Neural progenitor cell (in vitro differentiated cells): ENCODE results near the gene ARHGAP42. TPM values are rescaled to one million over a fixed set of nuclear protein-coding genes. Genes with fewer than 3 reads are reported as not detected.

ENCODE experiments used
- DNase-seq: peaks from one replicate; pipeline ENCODE4 v3.0.0-alpha.2; 2016; ENCODE audit warnings: low spot score
- H2AFZ ChIP-seq: fragments of 200-600 bp; sonication (generic); replicated peaks from 2 replicates; pipeline ENCODE4 v1.6.1; 2016; ENCODE audit warnings: antibody characterized with exemption
- H3F3A ChIP-seq: fragments of 200-600 bp; sonication (generic); 2 replicates; pipeline ENCODE4 v1.6.1; 2016; ENCODE audit warnings: antibody characterized with exemption, low read depth
- H3K27ac ChIP-seq: fragments of 200-600 bp; sonication (generic); 2 replicates; pipeline ENCODE4 v1.5.1; 2016; ENCODE audit warnings: mild to moderate bottlenecking
- H3K27me3 ChIP-seq: fragments of 200-600 bp; sonication (generic); 2 replicates; pipeline ENCODE4 v1.6.1; 2016; ENCODE audit warnings: mild to moderate bottlenecking, moderate library complexity
- H3K36me3 ChIP-seq: fragments of 200-600 bp; sonication (generic); 2 replicates; pipeline ENCODE4 v1.5.1; 2016
- H3K4me1 ChIP-seq: fragments of 200-600 bp; sonication (generic); 2 replicates; pipeline ENCODE4 v1.6.1; 2016; ENCODE audit warnings: mixed run types
- H3K4me2 ChIP-seq: fragments of 200-600 bp; sonication (generic); 2 replicates; pipeline ENCODE4 v1.6.1; 2016
- H3K4me3 ChIP-seq: fragments of 200-600 bp; sonication (generic); 2 replicates; pipeline ENCODE4 v1.5.1; 2016
- H3K79me2 ChIP-seq: fragments of 200-600 bp; sonication (generic); 2 replicates; pipeline ENCODE4 v1.6.1; 2016; ENCODE audit warnings: low read depth
- H3K9ac ChIP-seq: fragments of 200-600 bp; sonication (generic); 2 replicates; pipeline ENCODE4 v1.6.1; 2016
- H3K9me3 ChIP-seq: fragments of 200-600 bp; sonication (generic); 2 replicates; pipeline ENCODE4 v1.5.1; 2016; ENCODE audit warnings: low read depth
- H4K20me1 ChIP-seq: fragments of 200-600 bp; sonication (generic); 2 replicates; pipeline ENCODE4 v1.6.1; 2016; ENCODE audit warnings: low read depth
- H3K27ac Mint-ChIP-seq: 3 replicates; pipeline ENCODE4 v1.8.0; 2021; ENCODE audit warnings: mixed read lengths
- H3K27me3 Mint-ChIP-seq: 2 replicates; pipeline ENCODE4 v1.8.0; 2022; ENCODE audit warnings: low read depth, mild to moderate bottlenecking, inconsistent platforms, moderate library complexity, mixed read lengths; ENCODE audit not compliant: insufficient read depth
- H3K36me3 Mint-ChIP-seq: 3 replicates; pipeline ENCODE4 v1.8.0; 2021; ENCODE audit warnings: mixed read lengths
- H3K4me1 Mint-ChIP-seq: 3 replicates; pipeline ENCODE4 v1.8.0; 2021; ENCODE audit warnings: mixed read lengths
- H3K4me3 Mint-ChIP-seq: 3 replicates; pipeline ENCODE4 v1.8.0; 2021; ENCODE audit warnings: mild to moderate bottlenecking, moderate library complexity, mixed read lengths
- H3K9me3 Mint-ChIP-seq: 3 replicates; pipeline ENCODE4 v1.8.0; 2020; ENCODE audit warnings: mixed read lengths
- CTCF ChIP-seq: fragments of 200-600 bp; sonication (generic); IDR thresholded peaks from 2 replicates; pipeline ENCODE4 v1.5.1; 2017; ENCODE audit warnings: antibody characterized with exemption, mild to moderate bottlenecking
- EZH2 ChIP-seq: fragments of 200-600 bp; sonication (generic); IDR thresholded peaks from 2 replicates; pipeline ENCODE4 v1.6.1; 2017; ENCODE audit warnings: antibody characterized with exemption, mild to moderate bottlenecking, moderate library complexity
- EZH2phosphoT487 ChIP-seq: fragments of 200-600 bp; sonication (generic); IDR thresholded peaks from 2 replicates; pipeline ENCODE4 v1.6.1; 2017; ENCODE audit warnings: antibody characterized with exemption
- total RNA-seq: library from RNA; depleted of rRNA; stranded (reverse); fragments of >200 nt; gene quantifications from 2 replicates; pipeline ENCODE4 v1.2.3, GENCODE V29; 2015; ENCODE audit warnings: low replicate concordance

The ARHGAP42 gene
- total RNA-seq, 1 donor from 2014 or later, result 31.0 TPM

- no peak overlapping the region for H3K4me3 ChIP-seq
- no peaks in the 10 kb centered on the region for H3K27me3 ChIP-seq
- no peak overlapping the region for H3K27ac Mint-ChIP-seq
- no peak overlapping the region for H3K27ac ChIP-seq
- H4K20me1 ChIP-seq, result no peaks in the 10 kb centered on the region
- H3K4me1 Mint-ChIP-seq, result no peaks in the 10 kb centered on the region
- no peak overlapping the region for H2AFZ ChIP-seq
- H3K4me2 ChIP-seq, result no peak overlapping the region
- DNase-seq, result no peak
- H3K27me3 Mint-ChIP-seq, result no peaks in the 10 kb centered on the region
- H3K36me3 Mint-ChIP-seq, result no peaks in the 10 kb centered on the region
- H3K36me3 ChIP-seq, result no peaks in the 10 kb centered on the region
- H3K9ac ChIP-seq, result no peak overlapping the region
- H3K4me1 ChIP-seq, result no peaks in the 10 kb centered on the region
- TF ChIP-seq EZH2phosphoT487, result no peak
- TF ChIP-seq CTCF, result no peak
- TF ChIP-seq EZH2, result no peak
- no peaks in the 10 kb centered on the region for H3K79me2 ChIP-seq
- H3K9me3 ChIP-seq, result no peaks in the 10 kb centered on the region
- H3F3A ChIP-seq, result no peaks in the 10 kb centered on the region
- no peak overlapping the region for H3K4me3 Mint-ChIP-seq
- H3K9me3 Mint-ChIP-seq, result no peaks in the 10 kb centered on the region
These were observed 341.6 kb downstream of the ARHGAP42 start for GRCh38 chr11:101028644-101029043.

- Histone ChIP-seq H3K79me2 (no peaks in the 10 kb centered on the region), H3K9ac (no peak overlapping the region), H3F3A (no peaks in the 10 kb centered on the region), H3K36me3 (no peaks in the 10 kb centered on the region), H3K4me3 (no peak overlapping the region), H2AFZ (no peak overlapping the region), H3K27me3 (no peaks in the 10 kb centered on the region), H4K20me1 (no peaks in the 10 kb centered on the region), H3K4me1 (no peaks in the 10 kb centered on the region), H3K27ac (no peak overlapping the region), H3K9me3 (no peaks in the 10 kb centered on the region), H3K4me2 (no peak overlapping the region)
- no peaks in the 10 kb centered on the region for H3K9me3 Mint-ChIP-seq
- no peak overlapping the region for H3K4me3 Mint-ChIP-seq
- no peak for DNase-seq
- no peaks in the 10 kb centered on the region for H3K4me1 Mint-ChIP-seq
- H3K27me3 Mint-ChIP-seq, result no peaks in the 10 kb centered on the region
- H3K27ac Mint-ChIP-seq, result no peak overlapping the region
- no peak for TF ChIP-seq CTCF
- TF ChIP-seq EZH2phosphoT487, result no peak
- TF ChIP-seq EZH2, result no peak
- H3K36me3 Mint-ChIP-seq, result no peaks in the 10 kb centered on the region
These were observed 342.9 kb downstream of the ARHGAP42 start for GRCh38 chr11:101030015-101030414.

GRCh38 chr11:101030692-101031091, 343.6 kb downstream of the ARHGAP42 start:
- no peak for DNase-seq
- TF ChIP-seq EZH2phosphoT487 (no peak), EZH2 (no peak), CTCF (no peak)

More at GRCh38 chr11:101030692-101031091, 343.6 kb downstream of the ARHGAP42 start:
- H3K9me3 ChIP-seq, result no peaks in the 10 kb centered on the region
- H3K79me2 ChIP-seq, result no peaks in the 10 kb centered on the region
- no peak overlapping the region for H3K4me2 ChIP-seq
- no peaks in the 10 kb centered on the region for H3K36me3 ChIP-seq
- H2AFZ ChIP-seq, result no peak overlapping the region
- H3F3A ChIP-seq, result no peaks in the 10 kb centered on the region
- Mint-ChIP-seq H3K27ac (no peak overlapping the region), H3K36me3 (no peaks in the 10 kb centered on the region), H3K27me3 (no peaks in the 10 kb centered on the region), H3K9me3 (no peaks in the 10 kb centered on the region), H3K4me3 (no peak overlapping the region), H3K4me1 (no peaks in the 10 kb centered on the region)
- H3K27me3 ChIP-seq, result no peaks in the 10 kb centered on the region
- H4K20me1 ChIP-seq, result no peaks in the 10 kb centered on the region
- no peaks in the 10 kb centered on the region for H3K4me1 ChIP-seq
- H3K9ac ChIP-seq, result no peak overlapping the region
- H3K27ac ChIP-seq, result no peak overlapping the region
- no peak overlapping the region for H3K4me3 ChIP-seq
